H1 (cell line): ENCODE results near the gene CBLL2.

Source experiments
- EP300 ChIP-seq, 2 experiments: IDR thresholded peaks; 1 replicate in 1 of 2; 2 replicates in 1 of 2; pipeline ENCODE4 v1.6.1; 2011 to 2012; ENCODE audit warnings: low read depth in 2 of 2, low read length in 2 of 2, mild to moderate bottlenecking in 2 of 2, borderline replicate concordance in 1 of 2, inconsistent platforms in 1 of 2, moderate library complexity in 1 of 2
- GTF2F1 ChIP-seq: IDR thresholded peaks from 2 replicates; pipeline ENCODE4 v1.6.1; 2012; ENCODE audit warnings: low read depth, low read length, improper control_type of control experiment, borderline replicate concordance
- HDAC2 ChIP-seq, 2 experiments: fragments of 300-600 bp in 1 of 2; sonication (generic) in 1 of 2; IDR thresholded peaks; 2 replicates each; pipeline ENCODE4 v1.6.1; 2011 to 2012; ENCODE audit warnings: low read depth in 2 of 2, low read length in 2 of 2, mild to moderate bottlenecking in 2 of 2, moderate library complexity in 2 of 2, borderline replicate concordance in 1 of 2, inconsistent platforms in 1 of 2
- MAFK ChIP-seq: IDR thresholded peaks from 2 replicates; pipeline ENCODE4 v1.6.1; 2012; ENCODE audit warnings: low read depth, mild to moderate bottlenecking, improper control_type of control experiment, low read length
- MAX ChIP-seq: IDR thresholded peaks from 2 replicates; pipeline ENCODE4 v1.6.1; 2012; ENCODE audit warnings: inconsistent platforms
- NRF1 ChIP-seq: IDR thresholded peaks from 2 replicates; pipeline ENCODE4 v1.6.1; 2011; ENCODE audit warnings: mild to moderate bottlenecking, low read depth, low read length, improper control_type of control experiment
- POLR2AphosphoS5 ChIP-seq: IDR thresholded peaks from 2 replicates; pipeline ENCODE4 v1.6.1; 2011; ENCODE audit warnings: low read depth, low read length
- SIN3A ChIP-seq, 2 experiments: IDR thresholded peaks in 1 of 2; conservative IDR thresholded peaks in 1 of 2; 2 replicates each; pipeline ENCODE4 v1.6.1; 2011 to 2012; ENCODE audit warnings: low read length in 2 of 2, improper control_type of control experiment in 1 of 2, low read depth in 1 of 2, mild to moderate bottlenecking in 1 of 2
- SP2 ChIP-seq: IDR thresholded peaks from 2 replicates; pipeline ENCODE4 v1.6.1; 2012; ENCODE audit warnings: mild to moderate bottlenecking, low read length, inconsistent platforms
- TAF1 ChIP-seq: IDR thresholded peaks from 2 replicates; pipeline ENCODE4 v1.6.1; 2011; ENCODE audit warnings: mild to moderate bottlenecking, low read depth, low read length
- TBP ChIP-seq: IDR thresholded peaks from 2 replicates; pipeline ENCODE4 v1.6.1; 2011; ENCODE audit warnings: low read depth, low read length, improper control_type of control experiment
- TCF12 ChIP-seq: IDR thresholded peaks from 2 replicates; pipeline ENCODE4 v1.6.1; 2011; ENCODE audit warnings: low read depth, mild to moderate bottlenecking, low read length
- YY1 ChIP-seq: IDR thresholded peaks from 2 replicates; pipeline ENCODE4 v1.6.1; 2011; ENCODE audit warnings: low read depth, mild to moderate bottlenecking, low read length
- TF ChIP-seq, protein P1 (sequence below), 3 experiments: IDR thresholded peaks; 1 replicate in 2 of 3; 2 replicates in 1 of 3; pipeline versions ENCODE4 v1.5.1 to v1.6.1; 2011; ENCODE audit warnings: low read length in 3 of 3, mild to moderate bottlenecking in 3 of 3, inconsistent platforms in 2 of 3, low read depth in 1 of 3, moderate library complexity in 1 of 3; ENCODE audit not compliant: insufficient read depth in 1 of 3; ENCODE audit errors: control extremely low read depth in 1 of 3

DNA sequence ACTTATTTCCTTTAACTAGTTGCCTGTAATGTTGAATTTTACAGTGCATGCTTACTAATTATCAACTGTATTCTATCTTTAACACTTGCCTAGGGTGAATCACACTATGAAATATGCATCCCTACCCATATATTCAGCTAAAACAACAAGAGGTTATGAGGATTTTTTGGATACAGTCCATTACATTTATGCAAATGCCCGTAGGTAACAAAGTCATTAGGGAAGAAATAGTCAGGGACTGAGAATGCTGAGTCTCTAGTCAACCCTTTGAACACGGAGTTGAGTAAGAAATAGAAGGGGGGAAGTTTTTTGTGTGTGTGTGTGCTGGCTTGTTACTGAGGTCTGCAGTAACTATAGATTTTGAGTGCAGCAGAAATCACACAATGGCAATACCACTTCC, 26.1 kb upstream of the CBLL2 start:
- TF ChIP-seq GTF2F1 (no peak), POLR2AphosphoS5 (no peak), HDAC2 (IDR thresholded peaks at IDR 0.05; ENCODE audit: borderline replicate concordance in 1 of 2, low read depth in 2 of 2, low read length in 2 of 2) (no peak), TCF12 (no peak), MAFK (no peak), EP300 (IDR thresholded peaks at IDR 0.05; ENCODE audit: borderline replicate concordance in 1 of 2, low read depth in 2 of 2, low read length in 2 of 2) (no peak), NRF1 (no peak), SP2 (no peak), SIN3A (conservative IDR thresholded peaks at IDR 0.05 in 1 of 2, IDR thresholded peaks at IDR 0.05 in 1 of 2; ENCODE audit: low read depth in 1 of 2, low read length in 2 of 2) (no peak), YY1 (no peak), MAX (no peak), TAF1 (no peak), TBP (no peak)
- TF ChIP-seq, protein P1, sequence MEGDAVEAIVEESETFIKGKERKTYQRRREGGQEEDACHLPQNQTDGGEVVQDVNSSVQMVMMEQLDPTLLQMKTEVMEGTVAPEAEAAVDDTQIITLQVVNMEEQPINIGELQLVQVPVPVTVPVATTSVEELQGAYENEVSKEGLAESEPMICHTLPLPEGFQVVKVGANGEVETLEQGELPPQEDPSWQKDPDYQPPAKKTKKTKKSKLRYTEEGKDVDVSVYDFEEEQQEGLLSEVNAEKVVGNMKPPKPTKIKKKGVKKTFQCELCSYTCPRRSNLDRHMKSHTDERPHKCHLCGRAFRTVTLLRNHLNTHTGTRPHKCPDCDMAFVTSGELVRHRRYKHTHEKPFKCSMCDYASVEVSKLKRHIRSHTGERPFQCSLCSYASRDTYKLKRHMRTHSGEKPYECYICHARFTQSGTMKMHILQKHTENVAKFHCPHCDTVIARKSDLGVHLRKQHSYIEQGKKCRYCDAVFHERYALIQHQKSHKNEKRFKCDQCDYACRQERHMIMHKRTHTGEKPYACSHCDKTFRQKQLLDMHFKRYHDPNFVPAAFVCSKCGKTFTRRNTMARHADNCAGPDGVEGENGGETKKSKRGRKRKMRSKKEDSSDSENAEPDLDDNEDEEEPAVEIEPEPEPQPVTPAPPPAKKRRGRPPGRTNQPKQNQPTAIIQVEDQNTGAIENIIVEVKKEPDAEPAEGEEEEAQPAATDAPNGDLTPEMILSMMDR (IDR thresholded peaks at IDR 0.05; ENCODE audit: control extremely low read depth in 1 of 3, insufficient read depth in 1 of 3, low read depth in 1 of 3, low read length in 3 of 3), result no peak
